Fibroblast of the conjunctiva (primary cell): Measurements from ENCODE around the gene SAC3D1.

Experiments used
- DNase-seq: peaks from one replicate; pipeline ENCODE4 v3.0.0-alpha.2; 2010; ENCODE audit warnings: low read depth

SAC3D1 gene

DNA sequence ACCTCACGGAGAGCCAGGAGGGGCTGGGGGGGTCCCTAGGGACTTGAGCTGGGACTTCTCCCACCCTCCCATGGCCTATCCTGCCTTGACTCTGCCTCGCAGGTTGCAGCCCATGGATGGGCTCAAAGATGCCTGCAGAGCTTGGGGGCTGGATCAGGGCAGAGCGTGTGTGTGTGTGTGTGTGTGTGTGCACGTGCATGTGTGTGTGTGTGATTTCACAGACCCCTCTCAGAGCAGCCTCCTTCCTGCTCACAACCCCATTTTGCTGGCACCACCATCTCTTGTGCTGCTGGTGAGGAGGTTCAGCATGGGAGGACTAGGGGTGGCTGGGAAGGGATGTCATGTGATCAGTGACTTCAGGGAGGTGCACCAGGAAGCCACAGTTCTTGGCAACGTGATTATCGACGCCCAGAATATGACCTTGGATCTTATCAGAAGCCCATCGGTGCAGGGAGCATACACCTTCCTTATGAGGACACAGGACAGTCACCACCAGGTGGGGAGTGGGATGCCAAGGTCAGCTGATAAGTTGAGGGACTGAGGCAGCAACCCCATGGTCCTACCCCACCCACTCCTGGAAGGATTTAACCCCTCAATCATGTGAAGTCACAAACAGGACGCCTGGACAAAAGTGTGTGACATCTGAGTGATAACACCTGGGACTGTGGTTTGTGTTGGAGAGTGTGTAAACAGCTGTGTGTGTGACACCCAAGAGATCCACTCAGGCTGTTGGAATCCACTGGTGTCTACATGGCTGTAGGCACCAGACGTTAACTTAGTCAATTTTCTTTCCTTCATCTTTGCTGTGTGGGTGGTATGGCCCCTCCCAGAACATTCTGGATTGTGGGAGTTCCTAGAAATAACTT is 19.2 kb downstream of the SAC3D1 start:
- no peak for DNase-seq

DNA sequence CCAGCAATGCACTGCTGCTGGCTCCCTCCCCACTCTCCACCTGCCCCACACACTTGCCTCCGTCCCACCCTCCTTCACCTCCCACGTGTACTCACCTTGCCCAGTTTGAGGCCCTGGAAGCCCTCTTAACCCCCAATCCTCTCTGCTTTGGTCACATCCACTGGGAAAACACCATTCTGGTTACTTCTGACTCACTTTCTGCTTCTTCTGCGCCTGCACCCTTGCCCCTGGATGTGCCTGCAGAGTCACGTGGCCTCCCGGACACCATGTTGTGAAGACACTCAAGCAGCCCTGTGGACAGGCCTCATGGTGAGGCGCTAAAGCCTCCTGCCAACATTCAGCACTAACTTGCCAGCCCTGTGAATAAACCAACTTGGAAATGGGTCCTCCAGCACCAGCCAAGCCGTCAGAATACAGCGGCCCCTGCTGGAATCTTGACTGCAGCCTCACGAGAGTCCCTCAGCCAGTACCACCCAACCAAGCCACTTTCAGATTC is 20.0 kb downstream of the SAC3D1 start:
- no peak for DNase-seq

DNA sequence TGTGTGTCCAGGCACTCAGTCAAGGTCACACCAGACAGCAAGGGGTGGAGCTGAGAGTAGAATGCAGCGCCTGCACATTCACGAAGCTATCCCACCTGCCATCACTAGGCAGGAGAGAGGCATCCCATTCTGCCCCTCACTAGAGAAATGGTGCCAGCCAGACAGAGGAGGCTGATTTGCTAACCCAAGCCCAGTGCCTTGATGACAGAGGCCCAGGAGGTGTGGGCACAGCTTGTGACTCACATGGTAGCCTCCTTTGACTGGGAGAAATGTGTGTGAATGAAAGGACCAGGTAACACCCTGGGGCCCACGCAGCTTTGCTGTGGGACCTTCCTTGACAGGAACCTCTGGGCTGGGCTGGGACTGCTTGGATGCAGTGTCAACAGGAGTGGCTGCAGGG is 22.5 kb downstream of the SAC3D1 start:
- no peak for DNase-seq

DNA sequence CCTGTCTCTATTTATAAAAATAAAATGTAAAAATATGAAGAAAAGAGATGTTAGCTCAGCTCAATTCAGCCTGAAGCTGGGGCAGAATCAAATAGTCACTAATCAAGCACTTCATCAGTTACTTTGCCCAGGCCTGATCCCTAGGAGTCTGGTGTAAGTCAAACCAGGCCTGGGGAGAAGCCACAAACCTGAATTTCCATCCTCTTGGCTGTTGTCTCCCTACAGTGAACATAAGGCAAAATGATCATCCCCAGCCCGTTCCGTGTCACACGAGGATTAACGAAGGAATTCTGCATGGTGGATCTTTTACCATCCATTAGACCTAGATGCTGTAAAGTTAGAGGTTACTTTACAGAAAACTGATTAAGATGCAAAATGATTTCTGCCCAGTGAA is 23.8 kb downstream of the SAC3D1 start:
- no peak for DNase-seq

DNA sequence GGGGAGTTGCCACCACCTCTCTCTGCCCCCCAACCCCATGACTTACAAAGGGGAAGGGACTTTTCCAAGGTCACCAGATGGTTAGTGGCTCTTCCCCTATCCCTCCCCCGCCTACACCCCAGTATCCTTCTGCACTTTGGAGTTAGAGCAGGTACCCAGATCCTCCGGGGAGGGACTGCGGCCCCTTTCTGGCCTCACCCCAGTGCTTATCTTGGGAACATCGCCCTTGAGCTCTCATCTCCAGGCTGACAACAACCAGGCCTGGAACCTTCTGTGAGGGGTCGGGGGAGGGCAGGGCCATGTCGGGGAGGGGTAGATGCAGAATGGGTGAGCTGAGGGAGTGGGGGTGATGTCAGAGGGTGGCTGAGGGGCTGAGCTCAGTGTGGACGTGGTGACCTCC is 24.8 kb downstream of the SAC3D1 start:
- DNase-seq: no peak

DNA sequence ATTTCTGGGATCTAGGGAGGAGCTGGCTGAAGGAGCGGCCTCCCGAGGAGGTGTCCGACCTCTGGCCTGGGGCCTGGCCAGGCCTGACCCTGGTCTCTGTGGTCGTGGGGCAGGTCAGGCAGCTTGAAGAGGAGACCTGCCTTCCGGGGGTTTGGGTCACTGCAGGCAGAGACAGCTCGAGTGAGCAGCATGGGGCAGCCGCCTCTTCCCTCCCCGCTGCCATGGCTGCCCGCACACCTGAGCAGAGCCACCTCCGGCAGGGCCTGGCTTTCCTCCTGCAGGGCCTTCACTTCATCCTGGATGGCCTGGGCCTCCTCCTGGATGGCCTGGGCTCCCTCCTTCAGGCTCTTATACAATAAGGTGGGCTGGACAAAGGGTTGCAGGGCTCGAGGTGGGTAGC is 25.3 kb downstream of the SAC3D1 start:
- no peak for DNase-seq

DNA sequence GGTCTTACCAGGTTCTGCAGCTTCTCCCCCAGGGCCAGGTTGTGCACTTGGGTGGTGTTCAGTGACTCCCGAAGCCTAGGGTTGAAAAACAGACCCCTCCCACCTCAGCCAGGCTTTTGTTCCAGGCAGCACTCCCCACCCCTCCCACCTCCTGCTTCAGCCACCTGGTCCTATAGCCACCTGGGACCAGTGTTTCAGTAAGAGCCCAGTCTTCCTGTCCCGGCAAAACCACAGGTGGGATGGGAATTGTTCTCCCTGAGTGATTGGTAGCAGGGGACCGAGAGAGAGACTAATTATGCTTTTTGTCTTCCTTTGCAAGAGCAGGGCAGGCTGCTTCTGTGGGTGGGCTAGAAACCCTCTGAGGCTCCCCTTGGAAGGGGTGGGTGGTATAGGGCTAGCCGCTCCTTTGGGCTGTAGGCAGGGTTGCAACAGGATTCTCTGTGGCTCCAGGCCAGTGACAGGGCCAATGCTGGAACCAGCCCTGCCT is 25.8 kb downstream of the SAC3D1 start:
- no peak for DNase-seq

DNA sequence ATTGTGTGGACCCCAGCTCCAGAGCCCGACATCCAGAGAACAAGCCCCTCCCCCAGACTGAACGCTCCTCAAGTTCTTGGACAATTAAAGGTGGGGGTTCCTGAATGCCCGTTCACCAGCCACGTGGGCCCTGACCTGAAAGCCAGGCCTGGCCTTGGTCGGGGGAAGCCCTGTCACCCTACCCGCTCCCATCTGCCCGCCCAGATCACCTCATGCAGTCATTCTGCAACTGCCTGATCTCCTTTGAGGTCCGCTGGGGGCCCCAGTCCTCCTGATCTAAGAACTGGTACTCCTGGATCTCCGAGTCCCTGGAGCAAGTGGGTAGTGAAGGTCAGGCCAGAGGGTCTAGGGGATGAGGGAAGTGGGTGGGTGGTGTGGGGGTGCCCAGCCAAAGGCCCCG is 26.4 kb downstream of the SAC3D1 start:
- no peak for DNase-seq

DNA sequence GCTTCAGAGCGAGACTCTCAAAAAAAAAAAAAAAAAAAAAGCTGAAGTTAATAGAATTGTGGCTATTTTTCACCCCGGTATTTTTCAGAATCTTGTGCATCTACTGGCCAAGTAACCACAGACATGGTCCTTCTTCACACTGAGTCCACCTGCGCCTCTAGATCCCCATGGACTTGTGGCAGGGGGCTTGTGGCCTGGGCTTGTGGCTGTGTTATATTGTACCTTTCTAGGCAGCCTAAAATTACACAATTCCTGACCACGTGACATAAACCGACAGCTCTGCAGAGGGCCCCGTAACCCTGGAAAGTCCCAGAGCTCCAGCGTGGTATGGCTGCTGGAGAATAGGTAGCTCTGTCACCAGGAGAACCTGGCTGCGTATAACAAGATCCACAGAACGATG is 28.2 kb downstream of the SAC3D1 start:
- DNase-seq: no peak

DNA sequence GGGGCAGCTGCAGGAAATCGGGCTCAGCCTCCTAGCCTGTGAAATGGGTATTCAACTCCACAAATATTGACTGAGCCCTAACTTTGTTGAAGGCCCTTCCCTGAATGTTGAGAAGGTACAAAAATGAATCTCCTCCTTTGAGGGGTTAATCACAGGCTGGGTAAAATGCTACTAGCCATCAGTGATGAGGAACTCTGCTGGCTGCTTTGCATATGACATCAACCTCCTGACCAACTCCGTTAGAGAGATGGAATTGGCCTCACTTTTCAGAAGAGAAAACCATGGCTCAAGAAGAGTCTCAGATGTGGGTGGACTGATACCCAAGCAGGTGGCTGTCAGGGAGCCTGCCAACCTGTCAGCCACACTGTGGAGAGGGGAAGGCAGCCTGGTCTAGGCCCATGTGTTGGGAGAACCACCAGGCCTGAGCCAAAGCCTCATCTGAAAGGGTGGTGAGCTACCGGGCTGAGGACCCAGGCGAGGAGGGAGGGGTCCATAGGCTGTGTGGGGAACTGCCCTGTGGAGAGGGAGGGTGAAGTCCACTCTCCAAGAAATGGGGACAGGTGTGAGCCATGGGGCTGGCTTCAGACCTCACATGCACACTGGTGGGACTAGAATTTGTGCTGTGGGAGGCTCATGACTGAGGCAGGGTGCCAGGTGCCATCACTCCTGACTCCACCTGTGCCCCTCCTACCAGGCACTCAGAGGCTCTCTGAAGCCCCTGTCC is 31.1 kb downstream of the SAC3D1 start:
- no peak for DNase-seq

DNA sequence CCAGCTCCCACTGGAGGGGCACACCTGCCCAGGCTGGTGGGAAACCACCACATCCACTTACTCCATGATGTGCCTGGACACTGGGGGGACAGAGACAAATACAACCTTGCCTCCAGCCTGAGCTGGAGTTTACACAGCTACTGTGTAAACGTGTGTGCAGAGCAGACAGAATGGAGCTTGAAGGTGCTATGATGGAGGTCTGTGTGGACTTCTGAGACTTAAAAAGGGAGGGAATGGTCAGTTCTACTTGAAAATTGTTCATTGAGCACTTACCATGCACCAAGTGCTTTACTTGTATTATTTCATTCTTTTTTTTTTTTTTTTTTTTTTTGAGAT is 31.6 kb downstream of the SAC3D1 start:
- DNase-seq: no peak

DNA sequence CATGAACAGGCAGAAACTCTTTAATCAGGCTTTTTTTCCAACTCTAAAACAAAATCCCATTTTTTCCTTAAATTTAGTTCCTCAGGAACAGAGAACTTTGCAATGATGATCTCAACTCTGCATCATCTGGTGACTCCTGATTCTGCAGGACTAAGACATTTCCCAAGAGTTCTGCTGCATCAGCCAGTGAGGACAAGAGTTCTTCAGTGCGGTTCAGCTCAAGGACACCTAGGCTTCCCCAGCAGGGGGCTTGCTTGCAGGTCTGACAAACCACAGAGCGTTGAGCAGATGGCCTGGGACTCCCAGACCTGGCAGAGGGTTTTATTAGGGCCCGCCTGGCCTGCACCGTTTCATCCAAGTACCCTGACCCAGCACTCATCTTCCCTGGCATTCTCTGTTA is 36.4 kb downstream of the SAC3D1 start:
- no peak for DNase-seq

DNA sequence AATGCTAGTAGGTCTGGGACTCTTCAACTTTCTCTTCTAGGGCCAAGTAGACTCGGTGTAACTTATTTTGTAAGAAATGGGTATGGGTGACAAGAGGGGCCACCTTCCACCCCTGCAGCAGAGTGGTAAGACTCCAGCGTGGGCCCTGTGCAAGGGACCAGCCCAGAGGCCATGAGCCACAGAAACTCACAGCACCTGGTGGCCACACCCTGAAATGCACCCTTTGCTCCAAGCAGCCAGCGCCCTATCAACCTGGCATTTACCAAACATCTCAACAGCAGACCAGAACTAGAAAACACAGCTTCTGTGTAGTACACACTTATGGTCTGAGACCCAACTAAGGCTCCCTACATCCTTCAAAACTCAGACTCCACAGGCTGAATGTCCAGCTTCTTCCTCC is 37.1 kb downstream of the SAC3D1 start:
- DNase-seq: no peak

DNA sequence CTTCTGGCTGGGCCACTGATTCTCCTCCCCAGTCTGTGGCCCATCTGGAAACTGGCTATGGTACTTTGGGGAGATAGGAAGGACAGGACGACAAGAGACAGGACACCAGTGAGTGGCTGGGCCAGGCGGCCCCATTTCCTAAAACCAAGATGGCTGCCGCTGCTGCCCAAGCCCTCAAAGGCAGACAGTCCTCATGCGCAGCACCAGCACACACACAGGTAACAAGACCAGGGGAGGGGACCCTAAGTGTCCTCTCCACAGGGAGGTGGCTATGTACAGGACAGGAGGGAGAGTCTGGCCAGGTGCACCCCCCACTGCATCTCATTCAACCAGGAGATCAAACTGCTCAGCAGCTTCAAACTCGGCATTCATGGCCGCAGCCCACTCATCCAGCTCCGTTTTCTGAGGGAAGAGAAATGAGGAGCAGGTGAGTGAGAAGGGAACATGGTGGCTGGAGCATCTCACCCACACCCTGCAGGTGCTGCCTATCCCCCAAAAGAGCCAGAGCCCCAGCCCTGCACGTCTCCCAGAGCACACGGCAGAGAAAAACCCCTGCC is 37.9 kb downstream of the SAC3D1 start:
- DNase-seq: no peak

DNA sequence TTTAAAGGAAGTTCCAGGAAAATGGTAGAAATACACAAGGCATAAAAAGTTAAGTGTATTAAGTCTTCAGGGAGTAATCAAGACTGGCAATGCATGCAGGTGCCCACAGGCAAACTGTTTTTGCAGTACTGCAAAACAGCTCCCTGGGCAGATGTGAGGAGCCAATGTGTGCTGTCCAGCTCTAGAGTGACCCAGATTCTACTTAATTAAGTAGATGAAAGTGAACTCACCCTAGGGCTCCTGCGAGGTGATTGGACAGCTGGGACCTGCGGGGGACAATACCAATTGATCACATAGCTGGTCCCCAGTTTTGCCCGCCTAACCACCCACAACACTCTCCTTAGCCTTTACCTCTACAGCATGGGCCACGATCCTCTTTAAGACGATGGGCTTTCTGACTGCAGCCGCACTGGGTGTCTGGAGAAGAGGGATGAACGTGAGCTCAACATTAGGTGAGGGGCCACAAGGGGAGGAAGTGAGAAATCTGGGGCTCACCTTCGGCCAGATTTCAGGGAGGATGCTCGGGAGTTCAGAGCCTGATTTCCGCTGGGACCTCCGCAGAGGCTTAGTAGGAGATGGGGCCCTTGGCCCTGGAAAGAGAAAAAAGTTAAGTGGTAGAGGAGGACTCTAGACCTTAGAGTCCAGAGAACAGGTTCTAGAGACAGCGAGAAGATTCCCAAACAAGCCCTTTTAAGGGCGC is 42.3 kb downstream of the SAC3D1 start:
- no peak for DNase-seq

DNA sequence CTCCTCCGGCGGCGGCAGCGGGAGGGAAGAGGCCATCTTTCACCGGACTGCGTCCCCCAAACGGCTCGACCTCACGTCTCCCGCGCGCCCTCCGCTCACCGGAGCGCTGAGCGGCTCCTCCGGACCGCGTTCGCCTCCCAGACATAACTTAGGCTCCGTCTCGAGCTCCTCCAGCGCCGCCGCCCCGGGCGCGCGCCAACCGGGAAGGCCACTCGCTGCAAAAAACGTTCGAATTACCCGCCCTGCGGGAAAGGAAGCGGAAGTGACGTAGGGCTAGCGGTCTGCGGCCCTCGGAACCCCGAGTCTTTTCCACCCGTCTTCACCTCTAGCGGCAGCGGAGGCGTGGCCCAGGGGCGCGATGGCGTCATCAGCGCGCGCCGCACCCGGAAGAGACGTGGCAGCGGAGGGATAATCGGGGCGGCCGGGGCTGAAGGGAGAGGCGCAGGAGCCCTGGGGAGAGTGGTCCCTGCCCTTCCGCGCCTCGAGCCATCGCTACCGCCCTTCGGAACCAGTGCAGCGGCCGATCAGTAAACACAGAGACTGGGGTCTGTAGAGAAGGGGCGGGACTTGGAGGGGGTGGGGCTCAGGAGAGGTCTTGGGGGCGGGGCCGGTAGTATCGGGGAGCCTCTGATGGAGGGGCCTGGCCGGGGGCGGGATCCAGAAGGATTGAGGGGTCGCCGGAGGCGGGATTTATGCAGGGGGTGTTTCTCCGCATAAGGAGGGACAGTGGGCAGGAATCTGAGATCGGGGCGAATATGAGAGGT is 43.0 kb downstream of the SAC3D1 start, which contains the start of the genes CDCA5 and ZFPL1:
TSS of gene CDCA5 (minus strand) at position 207 of the 764 bp plus-strand sequence. CDS start at position 145, 62 bp downstream.
TSS of gene ZFPL1 (plus strand) at position 389 of the 764 bp plus-strand sequence. CDS start 477 bp downstream, outside the sequence.
- peak; percentile 88 for DNase-seq

DNA sequence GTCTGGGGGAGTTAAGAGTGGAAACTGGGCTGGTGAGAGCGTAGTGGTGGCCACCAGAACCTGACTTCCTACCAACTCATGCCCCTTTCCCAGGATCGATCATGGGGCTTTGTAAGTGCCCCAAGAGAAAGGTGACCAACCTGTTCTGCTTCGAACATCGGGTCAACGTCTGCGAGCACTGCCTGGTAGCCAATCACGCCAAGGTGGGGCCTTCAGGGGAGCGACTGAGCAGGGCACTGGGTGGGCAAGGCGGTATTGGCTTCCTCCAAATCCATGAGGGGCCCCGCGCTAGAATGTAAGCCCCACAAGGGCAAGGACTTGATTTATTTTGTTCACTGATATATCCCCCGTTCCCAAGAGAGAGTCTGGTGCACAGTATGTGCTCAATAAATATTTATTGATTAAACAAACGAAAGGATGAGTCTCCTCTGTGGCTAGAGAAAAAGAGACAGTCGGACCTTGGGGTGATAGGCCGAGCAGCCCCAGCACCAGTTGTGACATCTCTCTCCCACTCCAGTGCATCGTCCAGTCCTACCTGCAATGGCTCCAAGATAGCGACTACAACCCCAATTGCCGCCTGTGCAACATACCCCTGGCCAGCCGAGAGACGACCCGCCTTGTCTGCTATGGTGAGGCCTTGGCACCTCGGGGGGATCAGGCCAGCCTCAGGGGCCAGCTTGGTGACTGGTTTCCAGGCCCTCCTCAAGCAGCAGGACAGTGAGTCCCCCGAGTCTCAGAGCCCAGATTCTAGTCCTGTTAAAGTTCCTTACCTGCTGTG is 43.8 kb downstream of the SAC3D1 start:
- no peak for DNase-seq

DNA sequence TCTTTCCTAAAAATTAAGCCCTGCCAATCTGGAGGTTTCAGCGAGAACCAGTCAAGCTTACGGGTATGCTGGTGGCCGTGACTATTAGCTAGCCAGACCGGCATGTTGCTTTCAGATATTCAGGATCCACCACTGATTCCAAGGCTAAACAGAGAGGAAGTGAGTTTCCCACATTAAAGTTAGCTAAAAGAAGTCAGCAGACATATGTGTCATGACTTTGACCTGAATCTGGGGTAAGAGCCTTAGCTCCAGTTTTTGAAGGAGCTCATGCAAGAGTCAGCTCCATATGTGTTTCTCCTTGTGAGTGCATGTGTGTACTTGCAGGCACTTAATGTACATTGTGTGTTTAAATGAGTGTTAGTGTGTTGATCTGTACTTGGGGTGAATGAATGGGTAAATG is 44.4 kb downstream of the SAC3D1 start:
- DNase-seq: no peak

DNA sequence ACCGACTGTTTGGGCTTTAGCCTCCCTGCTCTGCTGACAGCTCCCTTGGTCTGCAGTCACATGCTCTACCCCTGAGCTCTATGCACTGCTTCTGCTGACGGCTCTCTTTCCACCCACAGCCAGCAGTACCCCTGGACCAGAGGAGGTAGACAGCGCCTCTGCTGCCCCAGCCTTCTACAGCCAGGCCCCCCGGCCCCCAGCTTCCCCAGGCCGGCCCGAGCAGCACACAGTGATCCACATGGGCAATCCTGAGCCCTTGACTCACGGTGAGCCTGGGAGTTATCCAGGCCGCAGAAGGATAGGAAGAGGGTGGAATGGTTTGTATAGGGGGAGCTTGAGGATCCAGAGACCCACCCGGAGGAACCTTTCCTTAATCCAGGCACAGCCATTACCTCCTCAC is 45.8 kb downstream of the SAC3D1 start:
- DNase-seq: no peak

DNA sequence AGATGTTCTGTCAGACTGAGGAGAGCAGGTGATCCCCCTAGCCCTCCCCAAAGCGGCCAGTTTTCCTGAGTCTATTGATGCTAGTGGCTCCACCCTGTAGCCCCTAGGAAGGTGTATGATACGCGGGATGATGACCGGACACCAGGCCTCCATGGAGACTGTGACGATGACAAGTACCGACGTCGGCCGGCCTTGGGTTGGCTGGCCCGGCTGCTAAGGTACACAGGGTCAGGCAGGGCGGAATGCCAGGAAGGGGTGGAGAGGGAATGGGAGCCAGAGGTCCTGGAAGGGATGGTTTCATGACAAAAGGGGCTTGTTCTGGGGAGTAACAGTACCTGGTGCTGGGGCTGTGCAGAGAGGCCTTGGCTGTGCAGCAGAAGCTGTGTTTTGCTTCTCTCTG is 46.2 kb downstream of the SAC3D1 start:
- no peak for DNase-seq

DNA sequence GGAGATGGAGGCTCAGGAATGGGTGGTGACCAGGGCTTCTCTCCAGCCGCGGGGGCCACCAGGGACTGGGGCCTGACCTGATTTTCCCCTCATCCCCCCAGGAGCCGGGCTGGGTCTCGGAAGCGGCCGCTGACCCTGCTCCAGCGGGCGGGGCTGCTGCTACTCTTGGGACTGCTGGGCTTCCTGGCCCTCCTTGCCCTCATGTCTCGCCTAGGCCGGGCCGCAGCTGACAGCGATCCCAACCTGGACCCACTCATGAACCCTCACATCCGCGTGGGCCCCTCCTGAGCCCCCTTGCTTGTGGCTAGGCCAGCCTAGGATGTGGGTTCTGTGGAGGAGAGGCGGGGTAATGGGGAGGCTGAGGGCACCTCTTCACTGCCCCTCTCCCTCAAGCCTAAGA is 46.8 kb downstream of the SAC3D1 start:
- no peak for DNase-seq
